NCI-H2196 treated with DMSO at 0.1 percent for 48 hours (cell line): ENCODE data around the gene CUL1.

Experiments
- DNase-seq: peaks from one replicate; lab custom pipeline; 2025; ENCODE audit not compliant: unreplicated experiment; lab: John Stamatoyannopoulos, UW

Gene CUL1

DNA sequence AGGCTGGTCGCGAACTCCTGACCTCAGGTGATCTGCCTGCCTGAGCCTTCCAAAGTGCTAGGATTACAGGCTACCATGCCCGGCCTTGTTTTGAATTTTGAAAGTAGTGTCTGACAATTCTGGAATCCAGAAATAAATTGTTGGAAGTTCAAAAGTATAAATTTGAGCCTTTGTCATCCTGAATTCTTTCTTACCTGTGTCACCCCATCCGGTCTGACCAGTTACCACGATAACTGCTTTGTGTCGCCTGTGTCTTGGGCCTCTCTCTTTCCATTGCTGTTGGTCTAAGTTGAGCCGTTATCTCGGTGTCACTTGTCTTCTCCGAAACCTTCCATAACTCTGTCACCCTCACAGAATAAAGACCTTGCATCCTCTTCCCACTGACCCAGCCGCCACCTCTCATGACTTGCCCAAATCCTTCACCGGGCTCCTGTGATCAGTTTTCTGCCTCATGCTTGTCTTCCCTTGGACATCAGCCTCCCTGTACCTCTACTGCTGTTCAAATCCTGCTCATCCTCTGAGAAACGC lies 18.6 kb downstream of the CUL1 start:
- DNase-seq: no peak

DNA sequence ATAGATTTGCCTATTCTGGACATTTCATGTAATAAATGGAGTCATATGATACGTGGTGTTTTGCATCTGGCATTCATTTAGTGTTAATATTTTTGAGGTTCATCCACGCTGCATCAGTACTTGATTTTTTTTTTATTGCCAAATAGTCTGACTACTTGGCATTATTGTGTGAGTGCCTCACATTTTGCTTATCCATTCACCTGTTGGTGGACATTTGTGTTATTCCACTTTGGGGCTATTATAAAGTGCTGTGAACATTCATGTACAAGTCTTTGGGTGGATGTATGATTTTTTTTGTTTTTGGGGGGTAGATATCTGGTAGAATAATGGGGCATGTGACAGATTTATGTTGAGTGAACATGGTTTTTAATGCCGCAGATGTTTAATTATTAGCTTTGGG lies 19.7 kb downstream of the CUL1 start:
- DNase-seq: no peak

- DNase-seq: no peak
Measured at GRCh38 chr7:148719753-148720152, 21.1 kb downstream of the CUL1 start.

DNA sequence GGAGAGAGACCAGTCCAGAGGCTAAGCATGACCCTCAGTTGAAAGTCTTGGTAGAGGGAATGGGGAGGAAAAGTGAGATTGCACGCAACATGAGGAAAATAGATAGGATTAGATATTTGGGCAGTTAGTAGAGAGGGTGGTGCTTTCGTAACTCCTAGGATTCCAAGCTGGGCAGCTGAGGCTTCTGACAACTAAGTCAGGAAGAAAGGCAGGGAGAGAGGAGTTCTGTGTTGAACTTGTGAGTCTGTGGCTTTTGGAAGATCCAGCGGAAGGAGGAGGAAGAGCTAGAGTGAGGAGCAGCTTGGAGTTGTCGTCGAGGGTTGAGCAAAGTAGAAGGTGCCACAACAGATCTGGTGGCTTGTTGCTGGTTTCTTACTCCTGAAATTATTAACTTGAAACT lies 21.8 kb downstream of the CUL1 start:
- no peak for DNase-seq

DNA sequence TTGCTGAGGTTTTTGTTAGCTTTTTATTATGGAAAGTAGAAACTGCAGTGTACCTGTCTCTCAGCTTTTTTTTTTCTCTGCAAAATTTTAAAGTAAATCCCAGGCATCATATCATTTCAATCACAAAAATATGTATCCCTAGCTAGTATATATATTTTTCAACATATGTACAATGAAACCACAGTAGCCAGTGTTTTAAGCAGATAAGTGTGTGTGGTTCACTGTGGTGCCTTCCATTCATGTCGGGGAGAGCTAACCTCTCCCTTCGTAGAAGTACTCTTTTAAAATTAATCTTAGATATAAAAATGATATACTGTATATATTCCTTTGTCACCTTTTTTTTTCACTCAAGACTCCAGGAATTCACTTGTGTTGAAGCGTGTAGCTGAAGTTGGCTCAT lies 22.7 kb downstream of the CUL1 start:
- no peak for DNase-seq

GRCh38 chr7:148722340-148723165 lies 23.9 kb downstream of the CUL1 start:
- no peak for DNase-seq

- DNase-seq: no peak
Measured at GRCh38 chr7:148723166-148723559, 24.5 kb downstream of the CUL1 start.

GRCh38 chr7:148723846-148724245 lies 25.1 kb downstream of the CUL1 start:
- no peak for DNase-seq

- no peak for DNase-seq
Measured at GRCh38 chr7:148726385-148726784, 27.7 kb downstream of the CUL1 start.

DNA sequence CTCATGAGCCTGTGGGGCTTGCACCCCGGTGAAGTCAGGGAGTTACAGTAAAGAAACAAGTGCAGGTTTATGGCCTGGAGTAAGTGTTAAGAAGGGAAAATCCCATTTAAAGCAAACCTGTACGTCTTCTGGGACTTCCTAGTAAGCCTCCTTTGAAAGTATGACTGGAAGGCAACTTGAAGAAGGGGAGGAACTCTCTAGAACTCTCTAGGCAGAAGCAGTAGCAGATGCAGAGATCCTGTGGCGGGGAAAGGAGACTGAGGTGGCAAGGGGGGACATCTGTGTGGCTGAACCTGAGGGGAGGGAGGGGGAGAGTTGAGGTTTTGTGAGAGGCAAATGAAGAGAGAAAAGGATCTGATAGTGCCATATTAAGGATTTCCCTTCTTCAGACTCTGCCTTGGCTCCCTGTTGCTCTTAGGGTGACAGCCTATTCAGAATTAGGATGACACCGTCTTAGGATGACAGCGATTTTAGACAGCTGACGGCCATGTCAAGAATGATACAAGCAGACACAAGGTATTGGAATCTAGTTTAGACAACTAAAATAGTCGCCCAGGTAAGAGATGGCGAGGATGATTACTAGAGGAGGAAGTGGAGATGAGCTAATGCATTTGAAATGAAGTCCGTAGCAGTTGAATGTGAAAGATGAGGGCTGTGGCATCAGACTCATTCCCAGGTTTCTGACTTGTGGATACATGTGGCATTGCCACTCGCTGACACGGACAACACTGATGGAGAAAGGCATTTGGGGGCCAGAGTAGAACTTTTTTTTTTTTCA lies 29.0 kb downstream of the CUL1 start:
- no peak for DNase-seq

DNA sequence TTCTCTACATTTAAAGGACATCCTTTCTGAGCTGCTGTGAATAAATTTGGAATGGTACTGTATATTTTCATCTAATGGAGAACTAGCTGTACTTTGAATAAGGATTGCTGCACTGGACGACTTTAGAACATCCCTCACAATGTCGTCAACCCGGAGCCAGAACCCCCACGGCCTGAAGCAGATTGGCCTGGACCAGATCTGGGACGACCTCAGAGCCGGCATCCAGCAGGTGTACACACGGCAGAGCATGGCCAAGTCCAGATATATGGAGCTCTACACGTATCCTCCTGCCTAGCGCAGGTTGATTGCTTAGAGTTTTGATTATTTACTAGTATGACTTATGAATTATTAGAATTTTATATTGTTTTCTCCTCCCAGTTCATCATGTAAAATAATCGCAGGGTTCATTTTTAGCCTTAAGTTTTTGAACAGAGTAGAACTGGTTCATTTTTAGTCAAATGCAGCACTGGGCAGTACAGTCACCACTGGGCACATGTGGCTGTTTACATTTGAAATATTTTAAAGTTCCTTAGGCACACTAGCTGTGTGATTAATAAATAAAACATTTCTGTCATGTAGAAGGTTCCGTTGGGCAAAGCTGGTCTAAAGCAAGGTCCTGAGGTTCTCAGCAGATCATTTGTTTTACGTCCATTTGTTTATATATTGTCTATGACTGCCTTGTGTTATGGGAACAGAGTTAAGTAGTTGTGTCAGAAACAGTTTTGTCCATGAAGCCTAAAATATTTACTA lies 31.5 kb downstream of the CUL1 start:
- no peak for DNase-seq

DNA sequence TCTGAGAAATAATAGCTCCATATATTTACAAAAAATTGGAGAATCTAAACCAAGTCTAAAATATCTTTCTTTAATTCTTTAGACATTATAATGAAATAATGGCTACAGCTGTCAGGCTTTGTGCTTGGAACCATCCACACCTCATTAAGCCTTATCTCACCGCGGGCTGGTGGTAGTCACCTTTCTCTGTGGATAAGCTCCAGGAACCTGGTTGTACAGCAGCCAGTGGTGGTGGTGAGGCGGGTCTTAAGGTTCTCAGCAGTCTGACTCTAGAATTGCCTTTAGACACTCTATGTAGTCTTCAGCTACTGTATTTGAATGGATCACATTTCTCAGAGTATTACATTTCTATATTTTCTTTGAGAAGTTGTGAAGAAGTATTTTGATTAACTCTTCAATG lies 34.2 kb downstream of the CUL1 start:
- no peak for DNase-seq

GRCh38 chr7:148733496-148733895 lies 34.8 kb downstream of the CUL1 start:
- no peak for DNase-seq

DNA sequence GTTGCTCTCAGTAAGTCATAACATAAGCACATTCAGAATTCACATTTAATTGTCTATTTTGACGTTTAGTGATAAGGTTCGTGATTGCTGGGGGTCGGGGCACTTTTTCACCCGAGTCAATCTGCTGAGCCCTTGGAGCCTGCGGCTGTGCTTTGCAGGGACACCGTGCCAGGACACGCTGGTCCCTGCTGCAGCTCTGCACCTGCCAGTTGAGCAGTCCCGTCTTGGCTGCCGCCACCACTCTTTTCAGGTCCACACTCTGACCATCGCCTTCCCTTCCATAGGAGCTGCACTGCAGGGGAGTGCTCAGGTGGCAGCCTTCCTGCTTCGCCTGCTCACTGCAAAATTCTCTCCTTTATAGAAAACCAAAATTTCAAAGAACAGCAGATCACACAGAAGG lies 36.4 kb downstream of the CUL1 start:
- no peak for DNase-seq

- no peak for DNase-seq
Measured at GRCh38 chr7:148735967-148736366, 37.3 kb downstream of the CUL1 start.

- DNase-seq: no peak
Measured at GRCh38 chr7:148738737-148739535, 40.2 kb downstream of the CUL1 start.

- DNase-seq: no peak
Measured at GRCh38 chr7:148746135-148746534, 47.4 kb downstream of the CUL1 start.

GRCh38 chr7:148747274-148747673 lies 48.6 kb downstream of the CUL1 start:
- no peak for DNase-seq

DNA sequence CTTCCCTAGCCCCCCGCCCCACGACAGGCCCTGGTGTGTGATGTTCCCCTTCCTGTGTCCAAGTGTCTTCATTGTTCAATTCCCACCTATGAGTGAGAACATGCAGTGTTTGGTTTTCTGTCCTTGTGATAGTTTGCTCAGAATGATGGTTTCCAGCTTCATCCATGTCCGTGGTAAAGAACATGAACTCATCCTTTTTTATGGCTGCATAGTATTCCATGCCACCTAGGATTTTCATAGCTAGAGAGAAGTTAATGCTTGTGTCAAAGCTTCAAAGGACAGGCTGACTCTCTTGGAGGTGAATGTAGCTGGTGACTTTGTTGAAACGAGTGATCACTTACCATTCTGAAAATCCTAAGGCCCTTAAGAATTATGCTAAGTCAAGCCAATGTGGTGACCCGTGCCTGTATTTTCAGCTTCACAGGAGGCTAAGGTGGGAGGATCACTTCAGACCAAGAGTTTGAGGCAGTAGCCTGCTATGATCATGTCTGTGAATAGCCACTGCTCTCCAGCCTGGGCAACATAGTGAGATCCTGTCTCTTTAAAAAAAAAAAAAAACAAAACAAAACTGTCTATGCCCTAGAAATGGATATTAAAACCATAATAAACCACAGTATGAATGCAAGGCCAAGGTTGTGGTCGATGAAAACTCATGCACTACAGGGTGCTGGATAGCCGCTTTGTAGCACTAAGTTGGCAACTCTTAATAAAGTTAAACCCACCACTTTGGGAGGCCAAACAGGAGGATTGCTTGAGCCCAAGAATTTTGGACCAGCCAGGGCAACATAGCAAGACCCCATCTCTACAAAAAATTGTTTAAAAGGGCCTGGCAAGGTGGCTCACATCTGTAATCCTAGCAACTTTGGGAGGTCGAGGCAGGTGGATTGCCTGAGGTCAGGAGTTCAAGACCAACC lies 52.0 kb downstream of the CUL1 start:
- DNase-seq: no peak

GRCh38 chr7:148753224-148753623 lies 54.5 kb downstream of the CUL1 start:
- DNase-seq: no peak
